Osteocyte (in vitro differentiated cells): ENCODE measurements around the gene DPF1. TPM values are rescaled to one million over a fixed set of nuclear protein-coding genes. Genes with fewer than 3 reads are reported as not detected.

Experiments used
- DNase-seq: peaks from one replicate; pipeline ENCODE4 v3.0.0; 2021; ENCODE audit warnings: mixed read lengths; ENCODE audit not compliant: unreplicated experiment; ENCODE audit errors: extremely low spot score
- H3K27ac Mint-ChIP-seq: one replicate; pipeline ENCODE4 v1.8.0; 2021; ENCODE audit warnings: mild to moderate bottlenecking, mixed read lengths; ENCODE audit not compliant: unreplicated experiment
- H3K27me3 Mint-ChIP-seq: one replicate; pipeline ENCODE4 v1.8.0; 2021; ENCODE audit warnings: mixed read lengths; ENCODE audit not compliant: unreplicated experiment
- H3K36me3 Mint-ChIP-seq: one replicate; pipeline ENCODE4 v1.8.0; 2021; ENCODE audit warnings: mixed read lengths; ENCODE audit not compliant: unreplicated experiment
- H3K4me1 Mint-ChIP-seq: one replicate; pipeline ENCODE4 v1.8.0; 2021; ENCODE audit warnings: mixed read lengths; ENCODE audit not compliant: unreplicated experiment
- H3K4me3 Mint-ChIP-seq: one replicate; pipeline ENCODE4 v1.8.0; 2021; ENCODE audit warnings: mild to moderate bottlenecking, moderate library complexity, mixed read lengths; ENCODE audit not compliant: unreplicated experiment
- H3K9me3 Mint-ChIP-seq: one replicate; pipeline ENCODE4 v1.8.0; 2021; ENCODE audit warnings: mixed read lengths; ENCODE audit not compliant: unreplicated experiment
- total RNA-seq: library from RNA; stranded (reverse); gene quantifications from 2 replicates; pipeline ENCODE4 v1.2.1, GENCODE V29; 2021
- TF ChIP-seq, protein P1 (sequence below): fragments of 200-600 bp; sonication (generic); IDR thresholded peaks from 2 replicates; pipeline ENCODE4 v1.5.0; 2021; ENCODE audit warnings: antibody characterized with exemption, mild to moderate bottlenecking, moderate library complexity

The DPF1 gene
- total RNA-seq, 1 donor from 2014 or later = 2.2 TPM

DNA sequence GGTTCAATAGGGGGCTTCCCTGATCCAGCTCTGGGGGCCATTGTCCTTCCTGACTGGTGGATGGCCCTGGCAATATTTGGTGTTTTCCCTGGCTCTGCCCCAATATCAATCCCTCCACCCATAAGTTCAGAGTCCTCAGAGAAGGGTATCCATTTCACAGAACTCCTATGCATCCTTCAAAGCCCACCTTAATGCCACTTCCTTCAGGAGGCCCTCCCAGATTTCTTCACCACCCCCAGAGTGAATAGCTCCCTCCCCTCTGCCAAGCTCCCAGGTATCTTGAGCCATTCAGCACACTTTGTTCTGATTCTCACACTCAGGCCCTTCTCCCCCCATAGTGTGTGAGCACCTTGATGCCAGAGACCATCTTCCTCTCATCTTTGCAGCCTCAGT lies 26.4 kb upstream of the DPF1 start:
- no peaks in the 10 kb centered on the region for H3K36me3 Mint-ChIP-seq
- no peaks in the 10 kb centered on the region for H3K27me3 Mint-ChIP-seq
- TF ChIP-seq, protein P1, sequence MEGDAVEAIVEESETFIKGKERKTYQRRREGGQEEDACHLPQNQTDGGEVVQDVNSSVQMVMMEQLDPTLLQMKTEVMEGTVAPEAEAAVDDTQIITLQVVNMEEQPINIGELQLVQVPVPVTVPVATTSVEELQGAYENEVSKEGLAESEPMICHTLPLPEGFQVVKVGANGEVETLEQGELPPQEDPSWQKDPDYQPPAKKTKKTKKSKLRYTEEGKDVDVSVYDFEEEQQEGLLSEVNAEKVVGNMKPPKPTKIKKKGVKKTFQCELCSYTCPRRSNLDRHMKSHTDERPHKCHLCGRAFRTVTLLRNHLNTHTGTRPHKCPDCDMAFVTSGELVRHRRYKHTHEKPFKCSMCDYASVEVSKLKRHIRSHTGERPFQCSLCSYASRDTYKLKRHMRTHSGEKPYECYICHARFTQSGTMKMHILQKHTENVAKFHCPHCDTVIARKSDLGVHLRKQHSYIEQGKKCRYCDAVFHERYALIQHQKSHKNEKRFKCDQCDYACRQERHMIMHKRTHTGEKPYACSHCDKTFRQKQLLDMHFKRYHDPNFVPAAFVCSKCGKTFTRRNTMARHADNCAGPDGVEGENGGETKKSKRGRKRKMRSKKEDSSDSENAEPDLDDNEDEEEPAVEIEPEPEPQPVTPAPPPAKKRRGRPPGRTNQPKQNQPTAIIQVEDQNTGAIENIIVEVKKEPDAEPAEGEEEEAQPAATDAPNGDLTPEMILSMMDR = no peak
- H3K27ac Mint-ChIP-seq = peak overlapping the region; percentile 85
- H3K9me3 Mint-ChIP-seq = no peaks in the 10 kb centered on the region
- no peak overlapping the region for H3K4me3 Mint-ChIP-seq
- peaks cover 53% of the 10 kb centered on the region for H3K4me1 Mint-ChIP-seq
- no peak for DNase-seq

DNA sequence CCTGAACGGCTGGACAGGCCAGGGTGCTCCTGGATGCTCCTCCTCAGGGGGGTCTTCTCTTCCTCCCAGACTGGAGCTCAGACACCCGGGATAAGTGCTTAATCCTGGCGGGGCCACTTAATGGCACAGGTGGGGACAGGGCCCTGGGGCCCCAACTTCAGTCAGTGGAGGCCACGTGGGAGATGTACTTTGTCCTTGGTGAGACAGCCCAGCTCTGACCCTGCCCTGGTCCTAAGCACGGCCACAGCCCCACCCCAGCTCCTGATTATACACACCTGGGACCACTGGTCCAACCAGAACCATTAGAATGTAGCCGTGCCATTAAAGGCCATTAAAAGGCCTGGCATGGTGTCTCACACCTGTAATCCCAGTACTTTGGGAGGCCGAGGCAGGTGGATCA lies 24.4 kb upstream of the DPF1 start:
- peaks cover 49% of the 10 kb centered on the region for H3K4me1 Mint-ChIP-seq
- H3K4me3 Mint-ChIP-seq = no peak overlapping the region
- H3K27me3 Mint-ChIP-seq = no peaks in the 10 kb centered on the region
- DNase-seq = no peak
- TF ChIP-seq, protein P1 = no peak
- no peaks in the 10 kb centered on the region for H3K9me3 Mint-ChIP-seq
- peak overlapping the region; percentile 18 for H3K27ac Mint-ChIP-seq
- H3K36me3 Mint-ChIP-seq = no peaks in the 10 kb centered on the region

GRCh38 chr19:38247734-38248268 lies 23.8 kb upstream of the DPF1 start:
- H3K4me3 Mint-ChIP-seq = no peak overlapping the region
- no peak for DNase-seq
- no peaks in the 10 kb centered on the region for H3K27me3 Mint-ChIP-seq
- TF ChIP-seq, protein P1 = no peak
- H3K27ac Mint-ChIP-seq = peak overlapping the region; percentile 18
- no peaks in the 10 kb centered on the region for H3K9me3 Mint-ChIP-seq
- peaks cover 44% of the 10 kb centered on the region for H3K4me1 Mint-ChIP-seq
- no peaks in the 10 kb centered on the region for H3K36me3 Mint-ChIP-seq

GRCh38 chr19:38247126-38247525 lies 23.1 kb upstream of the DPF1 start:
- no peaks in the 10 kb centered on the region for H3K27me3 Mint-ChIP-seq
- TF ChIP-seq, protein P1 = no peak
- no peak overlapping the region for H3K4me3 Mint-ChIP-seq
- no peaks in the 10 kb centered on the region for H3K36me3 Mint-ChIP-seq
- H3K27ac Mint-ChIP-seq = no peak overlapping the region
- no peak for DNase-seq
- H3K9me3 Mint-ChIP-seq = no peaks in the 10 kb centered on the region
- peaks cover 37% of the 10 kb centered on the region for H3K4me1 Mint-ChIP-seq

GRCh38 chr19:38245826-38246498 lies 21.9 kb upstream of the DPF1 start:
- no peaks in the 10 kb centered on the region for H3K36me3 Mint-ChIP-seq
- H3K9me3 Mint-ChIP-seq = no peaks in the 10 kb centered on the region
- no peak for DNase-seq
- peak overlapping the region; percentile 74 for H3K27ac Mint-ChIP-seq
- no peak overlapping the region for H3K4me3 Mint-ChIP-seq
- H3K4me1 Mint-ChIP-seq = peaks cover 26% of the 10 kb centered on the region
- TF ChIP-seq, protein P1 = no peak
- no peaks in the 10 kb centered on the region for H3K27me3 Mint-ChIP-seq
